HepG2 (cell line): ENCODE data around the gene OPA3. TPM values are rescaled to one million over a fixed set of nuclear protein-coding genes. Genes with fewer than 3 reads are reported as not detected.

Source experiments
- FOXO1 ChIP-seq: sonication (generic); formaldehyde crosslinking; IDR thresholded peaks from 2 replicates; pipeline ENCODE4 v1.4.0; 2020; ENCODE audit warnings: missing genetic modification reagents
- FOXP1 ChIP-seq, 2 experiments: fragments of 450-650 bp in 1 of 2; IDR thresholded peaks; 2 replicates each; pipeline ENCODE4 v1.6.1; 2017 to 2018; ENCODE audit warnings: antibody characterized with exemption in 1 of 2
- HIC2 ChIP-seq: sonication (generic); formaldehyde crosslinking; IDR thresholded peaks from 2 replicates; pipeline ENCODE4 v1.9.0; 2022; ENCODE audit warnings: low read depth, missing genetic modification reagents
- HMGXB4 ChIP-seq, 2 experiments: sonication (generic) in 1 of 2; formaldehyde crosslinking in 1 of 2; IDR thresholded peaks; 2 replicates each; pipeline versions ENCODE4 v1.4.0 to v1.6.1; 2018 to 2020; ENCODE audit warnings: missing genetic modification reagents in 2 of 2, borderline replicate concordance in 1 of 2, low read depth in 1 of 2, mild to moderate bottlenecking in 1 of 2, missing biosample characterization in 1 of 2
- MAFK ChIP-seq, 2 experiments: IDR thresholded peaks in 1 of 2; conservative IDR thresholded peaks in 1 of 2; 2 replicates each; pipeline ENCODE4 v1.6.1; 2011; ENCODE audit warnings: improper control_type of control experiment in 2 of 2, low read length in 2 of 2
- MEIS2 ChIP-seq: sonication (generic); formaldehyde crosslinking; IDR thresholded peaks from 2 replicates; pipeline ENCODE4 v1.9.0; 2021; ENCODE audit warnings: mild to moderate bottlenecking, missing genetic modification reagents
- PHF5A ChIP-seq: IDR thresholded peaks from one replicate; pipeline ENCODE4 v1.6.1; 2018; ENCODE audit warnings: low read depth, missing genetic modification reagents; ENCODE audit not compliant: unreplicated experiment
- PREB ChIP-seq: sonication (generic); formaldehyde crosslinking; IDR thresholded peaks from 2 replicates; pipeline ENCODE4 v1.4.0; 2020; ENCODE audit warnings: missing genetic modification reagents
- TAF1 ChIP-seq: sonication (generic); formaldehyde crosslinking; IDR thresholded peaks from 2 replicates; pipeline ENCODE4 v1.4.0; 2020; ENCODE audit warnings: missing genetic modification reagents
- ZBTB39 ChIP-seq: sonication (generic); formaldehyde crosslinking; IDR thresholded peaks from 2 replicates; pipeline ENCODE4 v1.5.0; 2020; ENCODE audit warnings: missing genetic modification reagents
- ZFP41 ChIP-seq: sonication (generic); formaldehyde crosslinking; IDR thresholded peaks from 2 replicates; pipeline ENCODE4 v1.4.0; 2020; ENCODE audit warnings: mild to moderate bottlenecking, missing genetic modification reagents, borderline replicate concordance
- ZNF143 ChIP-seq: sonication (generic); formaldehyde crosslinking; IDR thresholded peaks from 2 replicates; pipeline ENCODE4 v1.4.0; 2020; ENCODE audit warnings: missing genetic modification reagents
- ZNF512 ChIP-seq: sonication (generic); formaldehyde crosslinking; IDR thresholded peaks from 2 replicates; pipeline ENCODE4 v1.4.0; 2020; ENCODE audit warnings: mild to moderate bottlenecking, missing genetic modification reagents
- ZNF550 ChIP-seq: sonication (generic); formaldehyde crosslinking; IDR thresholded peaks from 2 replicates; pipeline ENCODE4 v1.4.0; 2020; ENCODE audit warnings: mild to moderate bottlenecking, missing genetic modification reagents, borderline replicate concordance
- ZNF749 ChIP-seq: sonication (generic); formaldehyde crosslinking; IDR thresholded peaks from 2 replicates; pipeline ENCODE4 v1.8.0; 2022; ENCODE audit warnings: mild to moderate bottlenecking, missing genetic modification reagents, moderate library complexity, borderline replicate concordance
- ZNF883 ChIP-seq: sonication (generic); formaldehyde crosslinking; IDR thresholded peaks from 2 replicates; pipeline ENCODE4 v1.5.1; 2020; ENCODE audit warnings: mild to moderate bottlenecking, missing genetic modification reagents; ENCODE audit errors: not compliant biosample characterization
- ZZZ3 ChIP-seq: sonication (generic); formaldehyde crosslinking; IDR thresholded peaks from 2 replicates; pipeline ENCODE4 v1.4.0; 2020; ENCODE audit warnings: missing genetic modification reagents, mild to moderate bottlenecking, borderline replicate concordance
- polyA plus RNA-seq, 8 experiments: library from polyadenylated mRNA; depleted of rRNA in 3 of 8; stranded (reverse) in 7 of 8; unstranded in 1 of 8; fragments of >200 nt; fragmentation: Illumina TruSeq in 4 of 8; extraction: Trizol in 4 of 8; gene quantifications; 2 replicates each; pipeline versions ENCODE4 v1.2.1 to v1.2.3, GENCODE V29; 2011 to 2016; ENCODE audit warnings: low read depth in 4 of 8, missing spikeins in 1 of 8, mixed read lengths in 1 of 8; ENCODE audit not compliant: insufficient read depth in 1 of 8
- total RNA-seq, 5 experiments: library from RNA; depleted of rRNA; stranded (reverse); fragments of >200 nt; fragmentation: Illumina TruSeq; extraction: Trizol; gene quantifications; 2 replicates each; pipeline ENCODE4 v1.2.3, GENCODE V29; 2016; ENCODE audit warnings: low read depth in 1 of 5

Gene OPA3
- total and polyA plus RNA-seq, 2 of the 13 experiments (the other 11 are each of a cell fraction or from before 2014, with no cell fraction given) = 8.3 to 17.7 TPM

- no peak for TF ChIP-seq HMGXB4 (CRISPR knock-in tag; IDR thresholded peaks at IDR 0.05; ENCODE audit: borderline replicate concordance in 1 of 2, low read depth in 1 of 2)
- peak; percentile 40; the same call in 1 of the 2 replicates for TF ChIP-seq ZBTB39
- TF ChIP-seq FOXO1 (CRISPR knock-in tag) = no peak
- TF ChIP-seq MEIS2 (CRISPR knock-in tag) = no peak
- no peak for TF ChIP-seq ZNF883 (CRISPR knock-in tag)
- TF ChIP-seq MAFK (conservative IDR thresholded peaks at IDR 0.05 in 1 of 2, IDR thresholded peaks at IDR 0.05 in 1 of 2; ENCODE audit: low read length in 2 of 2) = no peak
- peak; percentile 91 for TF ChIP-seq HIC2 (CRISPR knock-in tag)
- TF ChIP-seq ZNF143 = peak; percentile 52; the same call in 1 of the 2 replicates
- no peak for TF ChIP-seq ZFP41
- TF ChIP-seq PHF5A (CRISPR knock-in tag) = no peak
- TF ChIP-seq ZNF550 (CRISPR knock-in tag) = no peak
- no peak for TF ChIP-seq ZNF512 (CRISPR knock-in tag)
- TF ChIP-seq TAF1 = peak; percentile 32; the same call in 1 of the 2 replicates
- no peak for TF ChIP-seq FOXP1 (IDR thresholded peaks at IDR 0.05)
- TF ChIP-seq FOXP1 (CRISPR knock-in tag; IDR thresholded peaks at IDR 0.05) = peak; percentile 25; the same call in 1 of the 2 replicates
- TF ChIP-seq ZZZ3 = no peak
- no peak for TF ChIP-seq PREB (CRISPR knock-in tag)
- no peak for TF ChIP-seq ZNF749 (CRISPR knock-in tag)
These were observed 70.1 kb downstream of the OPA3 start (continued) for GRCh38 chr19:45514376-45515051.
